GM19239 (cell line): ENCODE measurements around the gene DOCK4.
A peak's percentile ranks its signal among the peaks of the same experiment; 100 is the strongest.

Experiments used
- DNase-seq: peaks from one replicate; pipeline ENCODE4 v3.0.0; 2011; ENCODE audit warnings: low spot score; ENCODE audit not compliant: insufficient read length
- FAIRE-seq: peaks from 2 replicates; lab custom pipeline; 2011; peaks lifted over from hg19 to GRCh38; lab: Jason Lieb, UNC

The DOCK4 gene

DNA sequence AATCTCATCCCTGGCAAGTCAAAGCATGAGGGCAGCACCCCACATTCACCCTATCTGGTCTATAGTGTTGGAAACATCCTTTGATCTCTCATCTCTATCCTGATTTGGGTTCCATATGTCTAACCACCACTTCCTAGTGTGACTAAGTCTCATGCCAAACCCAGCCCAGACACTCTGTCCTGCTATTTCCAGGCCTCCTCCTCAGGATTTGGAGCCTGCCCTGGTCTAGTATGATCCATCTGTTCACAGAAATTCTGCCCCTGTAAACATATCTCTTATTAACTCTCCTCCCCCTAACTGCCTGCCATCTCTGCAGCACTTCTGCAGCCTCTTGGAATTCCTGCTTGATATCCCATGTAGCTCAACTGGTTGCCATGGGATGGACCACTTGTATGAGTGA, 323.0 kb downstream of the DOCK4 start:
- FAIRE-seq (no peak), DNase-seq (no peak)

DNA sequence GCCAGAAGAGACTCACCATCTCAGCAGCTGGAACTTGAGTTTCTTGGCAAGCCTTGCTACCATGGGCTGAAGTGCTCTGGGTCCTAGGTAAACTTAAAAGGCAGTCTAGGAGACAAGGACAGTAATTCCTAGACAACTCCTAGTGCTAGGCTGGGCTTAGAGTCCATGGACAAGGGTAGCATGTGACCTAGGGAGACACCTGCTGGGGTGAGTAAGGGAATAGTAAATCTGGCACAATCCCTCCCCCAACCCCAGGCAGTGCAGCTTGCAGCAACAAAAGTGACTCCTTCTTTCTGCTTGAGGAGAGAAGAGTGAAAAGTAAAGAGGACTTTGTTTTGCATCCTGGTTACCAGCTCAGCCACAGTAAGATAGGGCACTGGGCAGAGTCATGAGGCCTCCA, 327.4 kb downstream of the DOCK4 start:
- no peak for FAIRE-seq
- DNase-seq, result no peak

DNA sequence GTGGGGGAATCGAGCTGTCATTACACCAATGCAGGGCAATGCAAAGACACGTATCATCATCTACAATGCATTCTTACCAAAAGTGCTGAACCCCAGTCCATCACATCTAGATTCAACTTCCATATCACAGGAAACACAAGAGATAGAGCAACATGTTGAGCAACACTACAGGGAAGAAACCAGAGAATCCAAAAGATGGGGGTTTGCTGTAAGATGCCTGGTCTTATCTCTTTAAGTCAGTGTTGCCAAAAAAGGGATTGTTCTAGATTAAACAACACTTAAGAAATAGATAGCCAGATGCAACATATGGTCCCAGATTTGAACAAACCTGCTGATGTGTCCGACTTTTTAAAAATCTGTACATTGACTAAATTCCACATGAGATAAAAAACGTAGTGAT, 328.3 kb downstream of the DOCK4 start:
- no peak for FAIRE-seq

DNA sequence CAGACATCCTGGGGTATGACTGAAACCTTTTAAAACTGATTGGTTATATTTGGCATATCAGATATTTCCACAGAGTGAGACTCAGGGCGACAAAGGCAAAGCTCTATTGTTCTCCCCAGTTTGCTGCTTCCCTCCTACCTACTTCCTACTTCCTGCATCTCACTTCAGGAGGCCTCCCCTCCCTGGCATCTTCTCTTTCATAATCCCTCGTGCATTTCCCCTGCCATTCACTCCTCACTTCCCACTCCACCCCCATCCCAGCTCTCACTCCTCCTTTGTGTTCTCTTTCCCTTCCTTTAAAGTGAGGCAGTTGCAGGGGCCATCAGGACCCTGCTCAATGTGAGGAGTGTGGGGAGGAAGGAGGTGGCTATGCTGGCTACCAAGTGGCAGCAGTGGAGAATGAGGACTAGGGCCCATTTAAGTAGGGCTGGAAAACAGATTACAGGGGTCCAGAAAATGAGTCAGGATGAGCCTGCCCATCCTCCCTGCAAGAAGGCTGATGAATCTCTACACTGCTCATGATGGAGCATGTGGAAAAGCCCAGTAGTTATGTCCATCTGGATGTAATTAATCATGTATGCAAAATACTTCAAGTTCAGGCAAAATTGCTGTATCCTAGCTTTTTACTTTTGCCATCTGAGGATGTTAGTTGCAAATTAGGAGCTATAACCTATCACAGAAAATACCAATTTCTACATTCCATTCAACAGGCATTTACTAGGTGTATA, 332.1 kb downstream of the DOCK4 start:
- FAIRE-seq (no peak), DNase-seq (no peak)

More for the DNA sequence above, 328.3 kb downstream of the DOCK4 start:
- DNase-seq, result no peak

DNA sequence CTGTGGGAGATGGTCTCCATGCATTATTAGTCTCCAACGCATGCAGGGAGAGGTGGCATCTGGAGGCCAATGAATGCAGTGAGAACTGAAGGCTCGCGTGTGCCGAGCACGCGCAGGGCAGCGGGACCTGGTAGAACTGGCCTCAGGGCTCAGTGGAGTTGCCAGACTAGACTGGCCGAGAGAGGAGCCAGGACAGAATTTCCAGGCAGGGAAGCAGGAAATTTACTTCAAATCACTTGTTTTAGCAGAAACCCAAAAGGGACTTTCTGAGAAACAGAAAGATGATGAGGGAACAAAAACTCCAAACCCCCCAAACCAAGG, 332.9 kb downstream of the DOCK4 start:
- FAIRE-seq, result no peak
- no peak for DNase-seq

DNA sequence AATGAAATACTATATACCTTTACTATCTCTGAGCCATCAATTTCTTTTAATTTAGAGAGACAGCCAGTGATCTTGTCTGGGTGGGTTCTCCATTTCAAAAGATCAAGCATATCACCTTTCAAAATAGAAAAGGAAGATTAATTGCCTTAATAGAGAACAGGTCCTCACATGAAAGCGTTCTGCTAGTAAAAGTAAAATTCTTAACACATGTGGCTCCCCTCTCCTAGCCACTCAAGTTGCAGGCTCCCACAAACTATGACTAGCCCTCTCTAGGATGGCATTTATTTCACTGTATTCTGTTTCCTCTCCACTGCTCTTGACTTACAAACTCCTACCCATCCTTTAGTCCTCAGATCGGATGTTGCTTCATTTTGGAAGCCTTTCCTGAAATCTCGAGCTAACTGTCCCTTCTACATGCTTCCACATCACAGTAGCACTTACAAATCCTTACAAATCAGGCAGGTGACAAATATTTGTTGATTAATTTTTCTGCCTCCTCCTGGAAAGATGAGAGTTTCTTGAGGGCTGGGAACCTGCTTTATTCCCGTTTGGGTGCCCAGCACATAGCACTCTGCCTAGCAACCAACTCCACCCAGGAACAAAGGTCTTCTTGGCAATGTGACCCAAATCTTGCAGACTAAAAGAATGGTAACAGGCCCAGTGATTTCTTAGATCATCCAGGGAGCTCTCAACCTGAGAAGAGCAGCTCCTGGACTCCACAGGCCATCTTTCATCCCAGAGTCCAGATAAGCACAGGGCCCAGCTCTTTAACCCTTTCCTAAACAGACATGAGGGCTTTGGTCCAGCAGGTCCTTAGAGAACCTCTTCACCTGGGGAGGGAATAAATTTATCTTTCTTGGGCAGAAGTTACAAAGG, 333.5 kb downstream of the DOCK4 start:
- no peak for FAIRE-seq

DNA sequence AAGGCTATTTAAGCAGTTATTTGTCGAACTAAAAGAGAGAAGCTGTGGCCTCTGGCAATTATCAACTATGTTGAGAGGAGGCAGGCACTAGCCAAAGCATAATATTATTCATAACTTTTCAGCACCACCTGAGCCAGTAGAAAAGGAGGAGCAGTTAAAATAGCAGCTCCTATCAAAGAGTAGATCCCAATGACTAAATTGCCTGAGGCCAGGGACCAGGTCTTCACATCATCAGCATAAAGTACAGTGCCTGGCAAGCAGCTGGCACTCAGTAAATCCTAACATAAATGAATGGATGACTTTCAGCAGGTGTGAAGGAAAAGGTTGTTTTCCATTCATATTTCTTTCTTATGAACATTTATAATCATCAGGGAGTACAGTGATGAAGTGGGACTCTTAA, 334.9 kb downstream of the DOCK4 start:
- DNase-seq, result no peak
- FAIRE-seq, result no peak

More for the DNA sequence above, 333.5 kb downstream of the DOCK4 start:
- no peak for DNase-seq

DNA sequence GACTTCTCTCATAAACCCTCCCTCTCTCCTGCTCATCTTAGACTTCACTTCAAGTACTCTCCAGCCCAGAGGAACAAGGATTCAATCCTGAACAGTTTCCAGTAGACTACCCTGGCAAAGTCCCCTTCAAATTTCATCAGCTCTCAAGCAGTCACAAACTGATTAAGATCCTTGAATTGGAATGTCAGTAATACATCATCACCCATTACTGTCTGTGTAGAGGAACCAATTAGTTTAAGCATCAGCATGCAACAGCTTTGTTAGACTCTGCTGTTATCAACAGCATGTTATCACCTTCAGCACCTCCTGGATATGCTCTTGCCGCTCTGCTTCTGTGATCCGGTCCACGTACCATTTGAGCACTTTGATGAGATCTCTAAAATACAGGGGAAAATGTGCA, 336.9 kb downstream of the DOCK4 start:
- FAIRE-seq, result no peak

DNA sequence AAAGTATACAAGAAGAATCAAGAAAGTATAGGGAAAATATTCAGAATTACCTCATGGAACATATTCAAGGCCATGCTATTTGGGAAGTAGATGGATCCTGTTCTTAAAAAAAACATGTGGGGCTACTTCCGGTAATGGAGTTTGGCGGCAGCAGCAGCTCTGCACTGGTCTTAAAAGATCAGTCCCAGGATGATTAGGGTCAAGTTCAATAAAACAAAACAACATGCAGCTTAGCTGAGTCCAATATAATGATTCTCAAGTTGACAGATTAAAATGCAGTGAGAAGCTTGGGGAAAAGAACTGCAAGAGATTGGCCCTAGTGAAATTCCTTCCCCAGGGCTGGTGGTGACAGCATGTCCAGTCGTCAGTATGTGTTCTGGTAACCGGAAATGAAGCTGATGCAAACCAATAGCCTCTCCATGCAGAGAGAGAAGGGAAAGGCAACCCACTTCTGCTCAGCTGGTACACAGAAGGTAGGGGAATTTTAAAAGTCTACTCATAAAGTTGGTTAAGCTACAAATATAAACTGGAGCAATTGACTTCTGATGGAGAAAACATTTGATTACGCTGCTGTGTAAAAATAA, 338.8 kb downstream of the DOCK4 start:
- FAIRE-seq (no peak), DNase-seq (no peak)

More for the DNA sequence above, 336.9 kb downstream of the DOCK4 start:
- DNase-seq, result no peak

DNA sequence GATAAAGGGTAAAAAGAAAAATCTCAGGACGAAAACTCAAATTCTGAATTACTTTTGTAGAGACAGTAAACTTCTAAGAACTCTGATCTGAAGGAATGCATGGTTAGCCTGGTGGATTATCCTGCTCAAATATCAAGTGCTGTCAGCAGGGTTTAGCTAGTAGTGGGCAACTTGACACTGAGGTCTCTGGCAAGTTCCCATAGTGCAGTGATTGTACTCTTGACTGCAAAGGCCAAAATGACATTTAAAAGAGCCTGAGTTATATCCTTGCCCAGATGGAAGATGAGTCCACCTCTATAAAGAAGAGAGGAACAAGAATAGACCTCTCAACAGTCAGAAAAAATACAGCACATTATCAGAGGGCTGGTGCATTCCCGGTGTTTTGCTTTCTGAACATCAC, 339.4 kb downstream of the DOCK4 start:
- FAIRE-seq (no peak), DNase-seq (no peak)

DNA sequence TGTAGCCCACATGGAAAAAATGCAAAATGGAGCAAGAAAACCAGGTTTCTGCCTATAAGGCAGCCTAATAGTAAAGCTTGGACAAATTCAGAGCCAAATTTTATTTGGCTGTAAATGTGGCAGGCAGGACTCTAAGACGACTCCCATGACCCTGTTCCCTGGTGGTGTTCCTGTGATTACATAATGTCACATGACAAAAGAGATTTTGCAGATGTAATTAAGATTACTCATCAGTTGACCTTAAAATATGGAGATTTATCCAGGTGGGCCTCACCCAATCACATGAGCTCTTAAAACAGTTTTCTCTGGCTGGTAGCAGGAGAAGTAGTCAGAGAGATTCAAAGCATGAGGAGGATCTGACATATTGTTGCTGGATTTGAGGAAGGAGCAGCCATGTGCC, 340.8 kb downstream of the DOCK4 start:
- no peak for DNase-seq
- no peak for FAIRE-seq

DNA sequence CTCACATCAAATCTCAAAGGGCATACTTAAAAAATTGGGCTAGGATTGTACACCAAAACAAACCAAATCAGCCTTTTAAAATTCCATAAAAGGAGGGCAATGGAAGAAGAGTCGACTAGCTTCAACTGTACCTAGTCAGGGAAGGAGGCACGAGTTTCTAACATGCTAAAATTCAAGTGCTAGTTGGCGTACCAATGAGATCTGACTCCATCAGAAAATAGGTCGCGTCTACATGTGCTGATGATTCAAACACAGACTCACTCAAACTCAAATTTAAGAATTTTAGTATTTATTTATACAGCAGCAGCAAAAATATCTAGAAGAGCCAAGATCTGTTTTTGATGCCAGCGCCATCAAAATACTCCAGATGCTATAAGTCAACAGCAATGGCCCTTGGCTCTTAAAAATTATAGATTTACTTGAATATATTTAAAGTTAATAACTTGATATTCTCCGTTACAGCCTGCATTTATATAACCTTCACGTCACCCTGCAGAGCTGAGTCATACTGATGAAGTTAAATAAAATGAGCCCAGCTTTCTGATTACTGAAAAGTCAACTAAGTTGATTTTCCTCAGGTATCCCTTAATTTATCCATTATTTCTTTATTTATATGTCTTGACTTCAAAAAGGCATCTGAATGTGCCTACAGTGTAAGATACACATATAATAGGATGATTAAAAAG, 341.8 kb downstream of the DOCK4 start:
- FAIRE-seq (no peak), DNase-seq (no peak)

DNA sequence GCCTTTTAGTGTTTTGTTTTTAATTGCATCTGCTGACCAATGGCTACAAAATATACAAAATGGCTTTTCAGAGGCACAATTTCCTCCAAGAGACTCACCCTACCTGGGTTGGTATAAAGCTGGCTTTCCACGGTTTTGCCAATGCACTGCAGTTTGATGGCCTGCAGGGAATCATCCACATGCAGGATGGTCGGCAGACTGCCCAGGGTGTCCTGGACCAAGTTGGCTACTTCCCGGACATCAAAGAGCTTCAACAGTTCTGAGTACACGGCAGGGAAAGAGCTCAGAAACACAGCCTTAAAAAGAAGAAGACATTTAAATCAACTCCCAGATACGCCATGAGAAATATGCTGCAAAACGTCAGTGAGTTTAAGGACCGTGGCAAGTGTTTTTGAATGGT, 342.9 kb downstream of the DOCK4 start:
- DNase-seq, result no peak
- FAIRE-seq, result no peak

DNA sequence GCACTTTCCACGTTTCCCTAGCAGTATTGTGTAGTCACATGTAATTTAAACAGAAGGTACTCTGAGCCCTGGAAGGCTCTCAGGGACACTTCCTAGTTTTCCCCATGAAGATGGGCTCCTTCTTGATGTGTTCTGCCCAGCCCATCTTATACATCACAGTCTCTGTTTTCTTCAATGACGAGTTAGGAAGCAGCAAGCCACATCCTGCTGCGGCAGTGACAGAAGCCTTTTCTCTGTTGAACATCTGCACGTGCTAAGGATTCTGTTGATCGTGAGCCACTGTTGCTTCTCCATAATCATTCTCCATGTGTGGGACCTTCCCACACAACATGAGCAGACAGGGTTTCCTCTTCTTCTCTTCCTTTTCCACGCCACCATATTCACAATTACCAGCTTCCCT, 346.0 kb downstream of the DOCK4 start:
- DNase-seq (no peak), FAIRE-seq (no peak)

DNA sequence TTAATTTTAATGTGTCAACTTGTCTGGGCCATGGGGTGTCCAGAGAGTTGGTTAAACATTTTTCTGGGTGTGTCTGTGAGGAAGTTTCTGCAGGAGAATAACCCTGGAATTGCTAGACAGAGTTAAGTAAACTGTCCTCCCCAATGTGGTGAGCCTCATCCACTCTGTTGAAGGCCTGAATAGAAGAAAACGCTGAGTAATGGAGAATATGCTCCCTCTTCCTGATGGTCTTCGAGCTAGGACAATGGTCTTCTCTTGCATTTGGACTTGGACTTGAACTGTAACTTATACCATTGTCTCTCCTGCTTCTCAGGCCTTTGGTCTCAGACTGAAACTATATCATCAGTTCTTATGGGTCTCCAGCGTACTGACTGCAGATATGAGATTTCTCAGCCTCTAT, 347.9 kb downstream of the DOCK4 start:
- DNase-seq, result no peak
- FAIRE-seq, result no peak

DNA sequence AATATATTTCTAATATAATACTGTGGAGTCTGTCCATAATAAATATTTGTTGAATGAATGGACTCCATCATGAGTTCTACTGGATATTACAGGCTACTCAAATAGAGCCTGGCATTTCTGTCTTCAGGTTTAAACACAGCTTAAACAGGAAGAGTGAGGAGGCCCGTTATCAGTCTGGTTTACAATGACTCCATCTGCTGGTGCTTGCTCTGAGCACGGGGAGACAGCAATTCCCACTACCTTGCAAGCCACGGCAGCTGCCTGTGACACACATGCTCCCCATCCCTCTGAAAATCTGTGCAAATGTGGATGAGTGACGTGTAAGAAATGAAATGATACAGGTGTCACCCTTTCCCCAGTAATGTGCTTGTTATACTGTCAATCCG, 350.4 kb downstream of the DOCK4 start:
- DNase-seq, result no peak
- no peak for FAIRE-seq

DNA sequence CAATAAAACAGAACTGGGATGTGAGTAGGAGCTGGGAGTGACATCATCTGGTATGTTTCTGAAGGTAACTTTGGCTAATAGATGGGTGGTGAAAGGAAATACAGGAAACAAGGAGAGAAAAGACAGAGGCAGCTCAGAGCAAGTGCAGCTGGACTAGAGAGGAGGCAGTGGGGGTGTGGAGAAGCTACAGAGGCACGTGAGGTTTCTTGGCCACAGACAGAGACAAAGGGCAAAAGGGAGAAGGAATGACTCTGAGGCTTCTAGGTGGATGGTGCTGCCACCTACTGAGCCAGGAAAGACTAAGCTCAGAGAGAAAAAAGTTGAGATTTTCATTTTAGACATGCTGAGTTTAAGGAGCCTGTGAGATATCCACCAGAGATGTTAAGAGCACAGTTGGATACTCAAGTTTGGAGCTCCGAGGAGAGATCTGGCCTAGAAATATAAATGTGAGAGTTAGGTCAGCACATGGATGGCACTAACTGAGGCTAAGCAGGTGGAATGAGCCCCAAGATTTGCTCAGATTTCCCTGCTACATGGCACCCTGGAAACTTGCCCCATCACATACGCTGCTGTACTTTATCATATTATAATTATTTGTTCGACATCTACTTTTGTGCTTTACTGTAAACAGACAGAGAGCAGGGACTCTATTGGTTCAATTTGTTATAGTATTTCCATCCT, 350.9 kb downstream of the DOCK4 start:
- FAIRE-seq (no peak), DNase-seq (peak; percentile 3)

DNA sequence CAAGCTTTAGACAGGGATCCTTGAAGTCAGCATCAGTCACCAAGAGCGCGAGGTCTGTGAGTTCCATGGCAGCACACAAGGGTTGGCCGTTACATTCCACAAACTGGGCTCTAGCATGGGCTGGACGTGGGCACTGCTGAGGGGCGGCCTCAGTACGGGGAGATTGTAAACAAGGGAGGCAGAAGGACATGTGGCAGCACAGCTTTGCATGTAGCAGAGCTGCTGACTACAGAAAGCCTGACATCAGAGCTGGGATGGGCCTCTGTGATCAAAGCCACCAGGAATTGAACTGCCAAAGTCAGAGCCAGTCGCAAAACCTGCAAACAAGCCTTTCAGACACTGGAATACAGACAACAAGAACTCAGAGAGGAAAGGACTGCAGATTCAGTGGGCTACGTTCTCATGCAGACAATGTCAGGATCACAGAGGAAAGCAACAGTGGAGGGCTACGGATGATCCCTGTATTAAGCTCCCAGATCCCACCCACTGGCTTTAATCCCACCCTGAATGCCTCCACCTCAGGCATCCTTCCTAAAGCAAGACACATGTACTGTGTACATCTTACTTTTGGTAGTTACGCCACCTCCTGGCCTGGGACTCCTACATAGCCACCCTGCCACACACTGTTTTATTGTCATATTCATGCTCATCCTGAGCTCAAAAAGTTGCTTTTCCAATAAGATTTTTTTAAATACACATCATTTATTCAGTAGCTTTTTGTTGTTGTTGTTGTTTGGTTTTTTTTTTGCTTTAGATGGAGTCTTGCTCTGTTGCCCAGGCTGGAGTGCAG, 352.8 kb downstream of the DOCK4 start:
- DNase-seq, result no peak
- no peak for FAIRE-seq

DNA sequence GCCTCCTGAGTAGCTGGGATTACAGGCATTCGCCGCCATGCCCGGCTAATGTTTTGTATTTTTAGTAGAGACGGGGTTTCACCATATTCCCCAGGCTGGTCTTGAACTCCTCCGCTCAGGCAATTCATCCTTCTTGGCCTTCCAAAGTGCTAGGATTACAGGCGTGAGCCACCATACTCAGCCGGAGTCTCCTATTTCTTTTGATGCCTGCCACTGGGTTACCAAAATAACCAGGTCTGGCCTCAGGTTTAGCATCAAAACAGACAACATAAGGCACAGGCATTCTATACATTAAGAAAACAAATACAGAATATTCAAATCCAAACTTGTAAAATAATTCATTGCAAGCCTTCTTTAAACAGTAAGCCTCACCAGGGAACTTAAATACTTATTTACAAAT, 354.1 kb downstream of the DOCK4 start:
- DNase-seq (no peak), FAIRE-seq (no peak)

DNA sequence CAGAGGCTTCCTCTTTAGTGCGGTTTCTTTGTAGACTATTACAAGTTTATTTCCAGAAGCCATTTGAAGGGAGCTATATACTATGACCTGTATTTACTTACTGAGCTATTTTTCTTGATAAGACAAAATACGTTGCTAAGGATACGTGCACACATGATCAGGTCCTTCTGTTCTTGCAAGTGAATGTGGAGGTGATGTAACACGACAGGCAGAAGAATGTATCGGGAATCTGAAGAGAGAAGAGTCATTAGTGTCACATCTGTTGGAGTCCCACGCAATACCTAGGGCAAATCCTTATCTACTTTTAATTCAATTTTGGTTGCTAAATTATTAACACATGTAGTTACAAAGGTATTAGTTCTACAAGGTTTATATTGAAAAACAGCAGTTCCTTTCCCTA, 359.3 kb downstream of the DOCK4 start:
- DNase-seq, result no peak
- no peak for FAIRE-seq
